ENCODE measurements around the gene SAC3D1.
"Not testable (repeated sequence)": the region's sequence is repeated elsewhere in the genome, so short reads cannot be mapped to it uniquely, and the experiment has no call there.

Gene SAC3D1

GRCh38 chr11:65040847-65041622, at the start of gene SAC3D1:
TSS of gene SAC3D1 (plus strand) at chr11:65041210. CDS start at chr11:65041293, 83 bp downstream.
- peak; percentile 95 for DNase-seq

GRCh38 chr11:64994318-64994717, 46.7 kb upstream of the SAC3D1 start:
- DNase-seq, result no peak

GRCh38 chr11:64996327-64996709, 44.7 kb upstream of the SAC3D1 start:
- no peak for DNase-seq

GRCh38 chr11:64996710-64997380, 44.2 kb upstream of the SAC3D1 start, which contains the start of gene BATF2:
TSS of gene BATF2 (minus strand) at chr11:64996971. CDS start at chr11:64996914, 57 bp downstream.
- no peak for DNase-seq

GRCh38 chr11:64998141-64998540, 42.9 kb upstream of the SAC3D1 start:
- peak; percentile 36 for DNase-seq

GRCh38 chr11:64998690-64999431, 42.1 kb upstream of the SAC3D1 start:
- peak; percentile 40 for DNase-seq

GRCh38 chr11:64999478-64999877, 41.5 kb upstream of the SAC3D1 start:
- no peak for DNase-seq

- DNase-seq, result no peak
Measured at GRCh38 chr11:65002706-65003105, 38.3 kb upstream of the SAC3D1 start.

- no peak for DNase-seq
Measured at GRCh38 chr11:65003282-65003681, 37.7 kb upstream of the SAC3D1 start.

GRCh38 chr11:65003968-65004367, 37.0 kb upstream of the SAC3D1 start:
- not testable (repeated sequence) for DNase-seq

- DNase-seq, result no peak
Measured at GRCh38 chr11:65008016-65008415, 33.0 kb upstream of the SAC3D1 start.

GRCh38 chr11:65008873-65009272, 32.1 kb upstream of the SAC3D1 start:
- DNase-seq, result no peak

GRCh38 chr11:65013130-65013887, 27.7 kb upstream of the SAC3D1 start:
- peak; percentile 94 for DNase-seq

GRCh38 chr11:65013888-65014725, 26.9 kb upstream of the SAC3D1 start, which contains the start of gene ARL2:
TSS of gene ARL2 (plus strand) at chr11:65014160. CDS start at chr11:65014208, 48 bp downstream.
- peak; percentile 93 for DNase-seq

GRCh38 chr11:65014726-65015227, 26.2 kb upstream of the SAC3D1 start:
- no peak for DNase-seq

- DNase-seq, result no peak
Measured at GRCh38 chr11:65016705-65017104, 24.3 kb upstream of the SAC3D1 start.

GRCh38 chr11:65017937-65018336, 23.1 kb upstream of the SAC3D1 start:
- DNase-seq, result no peak

- no peak for DNase-seq
Measured at GRCh38 chr11:65019824-65020223, 21.2 kb upstream of the SAC3D1 start.

- no peak for DNase-seq
Measured at GRCh38 chr11:65021003-65021402, 20.0 kb upstream of the SAC3D1 start.

GRCh38 chr11:65021509-65021908, 19.5 kb upstream of the SAC3D1 start:
- no peak for DNase-seq

GRCh38 chr11:65023502-65023901, 17.5 kb upstream of the SAC3D1 start:
- not testable (repeated sequence) for DNase-seq
